GM12801 (cell line): ENCODE measurements around the gene RPRM.

Experiments
- TF ChIP-seq, protein P1 (sequence below): IDR thresholded peaks from one replicate; pipeline ENCODE4 v1.5.1; 2011; ENCODE audit warnings: control low read depth; ENCODE audit not compliant: insufficient read length; ENCODE audit errors: extremely low read depth

Gene RPRM

GRCh38 chr2:153474876-153475435, 3.6 kb downstream of the RPRM start:
- TF ChIP-seq, protein P1, sequence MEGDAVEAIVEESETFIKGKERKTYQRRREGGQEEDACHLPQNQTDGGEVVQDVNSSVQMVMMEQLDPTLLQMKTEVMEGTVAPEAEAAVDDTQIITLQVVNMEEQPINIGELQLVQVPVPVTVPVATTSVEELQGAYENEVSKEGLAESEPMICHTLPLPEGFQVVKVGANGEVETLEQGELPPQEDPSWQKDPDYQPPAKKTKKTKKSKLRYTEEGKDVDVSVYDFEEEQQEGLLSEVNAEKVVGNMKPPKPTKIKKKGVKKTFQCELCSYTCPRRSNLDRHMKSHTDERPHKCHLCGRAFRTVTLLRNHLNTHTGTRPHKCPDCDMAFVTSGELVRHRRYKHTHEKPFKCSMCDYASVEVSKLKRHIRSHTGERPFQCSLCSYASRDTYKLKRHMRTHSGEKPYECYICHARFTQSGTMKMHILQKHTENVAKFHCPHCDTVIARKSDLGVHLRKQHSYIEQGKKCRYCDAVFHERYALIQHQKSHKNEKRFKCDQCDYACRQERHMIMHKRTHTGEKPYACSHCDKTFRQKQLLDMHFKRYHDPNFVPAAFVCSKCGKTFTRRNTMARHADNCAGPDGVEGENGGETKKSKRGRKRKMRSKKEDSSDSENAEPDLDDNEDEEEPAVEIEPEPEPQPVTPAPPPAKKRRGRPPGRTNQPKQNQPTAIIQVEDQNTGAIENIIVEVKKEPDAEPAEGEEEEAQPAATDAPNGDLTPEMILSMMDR: no peak

DNA sequence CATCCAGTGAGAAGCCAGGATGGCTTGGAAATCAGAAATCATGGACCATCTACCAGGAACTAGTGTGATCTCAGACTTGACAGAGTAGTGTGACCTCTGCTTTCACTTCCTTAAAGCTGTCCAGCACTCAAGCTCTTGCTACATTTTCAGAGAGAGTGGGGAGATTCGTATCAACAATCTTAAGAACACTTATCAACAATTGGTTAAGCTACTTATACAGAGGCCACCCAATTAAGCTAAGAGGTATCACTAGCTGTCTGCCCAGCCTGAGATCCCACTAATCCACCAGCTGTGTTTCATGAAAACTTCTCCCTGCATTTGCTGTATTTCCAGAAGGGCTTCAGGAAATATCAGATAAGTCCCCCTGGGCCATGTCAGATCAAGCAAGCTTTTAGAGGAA, 4.2 kb downstream of the RPRM start:
- TF ChIP-seq, protein P1: no peak

- TF ChIP-seq, protein P1: no peak
Measured at GRCh38 chr2:153470867-153471266, 7.7 kb downstream of the RPRM start.

DNA sequence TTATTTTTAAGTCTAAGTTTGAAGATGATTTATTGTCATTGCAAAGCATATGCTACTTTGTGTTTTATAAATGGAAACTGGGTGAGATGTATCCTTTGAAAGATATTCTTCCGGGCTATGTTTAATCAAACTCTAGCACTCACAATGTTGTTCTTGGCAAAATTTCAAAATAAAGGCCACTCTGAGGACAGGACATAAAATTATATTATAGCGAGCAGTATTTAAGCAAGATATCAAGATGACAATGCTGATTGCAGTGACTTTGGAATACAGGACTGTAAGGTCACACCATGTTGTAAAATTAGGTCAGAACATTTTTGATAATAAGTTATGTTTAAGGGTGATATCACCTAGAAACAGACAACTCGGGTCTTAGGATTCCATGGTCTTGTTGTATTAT, 14.2 kb downstream of the RPRM start:
- TF ChIP-seq, protein P1: no peak

- TF ChIP-seq, protein P1: no peak
Measured at GRCh38 chr2:153462338-153462859, 16.2 kb downstream of the RPRM start.

DNA sequence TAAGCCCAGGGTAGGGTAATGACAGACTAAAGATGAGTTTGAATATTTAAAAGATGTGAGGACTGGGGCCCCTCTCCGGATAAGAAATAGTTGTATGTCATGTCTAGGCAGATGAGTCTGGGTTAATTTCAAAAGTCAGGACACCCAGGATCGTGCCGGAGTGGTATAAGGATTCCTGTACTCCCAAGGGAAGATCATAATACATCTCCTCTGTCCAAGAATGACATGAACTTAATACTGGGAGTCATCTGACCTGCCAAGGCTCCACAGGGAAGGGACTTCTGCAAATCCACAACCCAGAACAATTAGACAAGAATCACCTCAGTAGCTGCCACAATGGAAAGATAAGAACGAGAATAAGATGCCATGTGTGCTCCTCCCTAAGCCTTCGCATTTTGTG, 17.1 kb downstream of the RPRM start:
- TF ChIP-seq, protein P1: no peak

- TF ChIP-seq, protein P1: no peak
Measured at GRCh38 chr2:153455861-153456260, 22.7 kb downstream of the RPRM start.

DNA sequence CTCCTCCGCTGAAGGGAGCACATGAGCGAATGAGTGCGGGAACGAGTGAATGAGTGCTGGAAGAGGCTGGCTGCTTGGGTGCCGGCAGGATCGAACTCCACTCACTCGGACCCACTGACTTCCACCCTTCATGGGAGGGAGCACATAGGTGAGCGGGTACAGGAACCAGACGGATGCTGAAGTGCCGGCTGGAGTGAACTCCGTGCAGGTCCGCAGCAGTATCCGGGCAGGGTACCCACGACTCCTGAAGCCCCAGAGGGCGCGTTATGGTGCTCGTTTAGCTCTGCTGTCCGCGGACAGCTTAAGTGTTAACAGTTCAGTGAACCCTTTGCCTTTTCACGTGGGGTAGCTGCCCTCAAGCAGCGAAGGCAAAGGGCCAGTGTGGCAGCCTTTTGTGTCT, 23.2 kb downstream of the RPRM start:
- TF ChIP-seq, protein P1: no peak
